CD4-positive, alpha-beta T cell treated with Interleukin-4 for 1 hour (primary cell): ENCODE data around the gene C19orf85.
A peak's percentile ranks its signal among the peaks of the same experiment; 100 is the strongest.

Experiments used
- DNase-seq, 2 donors: peaks; one replicate each; pipeline ENCODE4 v3.0.0-alpha.2; 2020 to 2022

C19orf85 gene

GRCh38 chr19:55474269-55475265 is 10.0 kb upstream of the C19orf85 start:
- no peak for DNase-seq

GRCh38 chr19:55473225-55474012 is 8.9 kb upstream of the C19orf85 start:
- DNase-seq: no peak

- no peak for DNase-seq
Measured at GRCh38 chr19:55472463-55472862, 7.9 kb upstream of the C19orf85 start.

GRCh38 chr19:55471266-55471665 is 6.7 kb upstream of the C19orf85 start:
- DNase-seq: no peak

GRCh38 chr19:55468054-55468393 is 3.5 kb upstream of the C19orf85 start:
- DNase-seq: no peak

GRCh38 chr19:55467236-55468053 is 2.9 kb upstream of the C19orf85 start:
- DNase-seq: peak; percentile 58 to 59

GRCh38 chr19:55466241-55466614 is 1.7 kb upstream of the C19orf85 start:
- no peak for DNase-seq

GRCh38 chr19:55465460-55466240 is 1.1 kb upstream of the C19orf85 start:
- DNase-seq: no peak

GRCh38 chr19:55464039-55464661 is 401 bp downstream of the C19orf85 start:
- no peak for DNase-seq

GRCh38 chr19:55463583-55464031 is 944 bp downstream of the C19orf85 start:
- no peak for DNase-seq

GRCh38 chr19:55462722-55463121 is 1.8 kb downstream of the C19orf85 start:
- DNase-seq: no peak

GRCh38 chr19:55461974-55462626 is 2.5 kb downstream of the C19orf85 start:
- no peak for DNase-seq

- peak; percentile 100 for DNase-seq
Measured at GRCh38 chr19:55461259-55461973, 3.1 kb downstream of the C19orf85 start, which contains the start of gene ISOC2. TSS of gene ISOC2 (minus strand) at chr19:55461642. CDS start at chr19:55456486, 5,156 bp downstream.

GRCh38 chr19:55460670-55461258 is 3.8 kb downstream of the C19orf85 start:
- peak in 1 of 2 donors; percentile 40 for DNase-seq

GRCh38 chr19:55459950-55460657 is 4.4 kb downstream of the C19orf85 start:
- no peak for DNase-seq

GRCh38 chr19:55459551-55459949 is 5.0 kb downstream of the C19orf85 start:
- no peak for DNase-seq

GRCh38 chr19:55457683-55458457 is 6.7 kb downstream of the C19orf85 start:
- no peak for DNase-seq

GRCh38 chr19:55456347-55456746 is 8.2 kb downstream of the C19orf85 start:
- DNase-seq: no peak
